ENCODE measurements around the gene BICDL2.

Gene BICDL2

DNA sequence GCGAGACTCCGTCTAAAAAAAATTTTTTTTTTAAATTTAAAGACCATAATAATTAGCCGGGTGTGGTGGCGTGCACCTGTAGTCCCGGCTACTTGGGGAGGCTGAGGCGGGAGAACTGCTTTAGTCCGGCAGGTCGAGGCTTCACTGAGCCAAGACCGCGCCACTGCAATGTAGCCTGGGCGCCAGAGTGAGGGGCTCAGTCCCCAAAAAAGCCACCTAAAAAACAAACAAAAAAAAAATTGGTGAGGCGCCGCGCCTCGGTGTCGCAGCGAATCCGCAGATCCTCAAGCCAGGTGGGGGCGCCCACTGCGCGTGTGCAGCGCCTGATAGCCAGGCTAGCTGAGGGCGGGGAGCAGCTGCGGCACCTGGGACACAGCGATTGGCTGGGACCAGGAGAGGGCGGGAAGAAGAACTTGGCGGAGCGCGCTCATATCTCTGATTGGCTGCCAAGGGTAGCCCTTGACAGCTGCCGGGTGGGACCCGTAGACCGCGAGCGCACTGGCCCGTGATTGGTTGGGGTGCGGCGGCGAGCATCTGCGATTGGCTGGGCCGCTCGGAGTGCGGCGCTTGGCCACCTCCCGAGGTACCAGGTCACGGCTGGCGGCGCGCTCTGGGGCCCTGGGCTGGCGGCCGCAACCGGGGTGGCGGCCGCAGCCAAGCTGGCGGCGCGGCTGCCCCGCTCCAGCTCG is 33.0 kb downstream of the BICDL2 start (continued):
- TF ChIP-seq PRDM2 (tag by site-specific recombination; IDR thresholded peaks at IDR 0.05; ENCODE audit: borderline replicate concordance) (no peak), SP3 (tag by site-specific recombination; IDR thresholded peaks at IDR 0.05) (peak; percentile 77), ZNF433 (tag by site-specific recombination; IDR thresholded peaks at IDR 0.05; ENCODE audit: low read depth) (no peak), PRDM1 (tag by site-specific recombination; IDR thresholded peaks at IDR 0.05) (no peak), GLIS2 (tag by site-specific recombination; IDR thresholded peaks at IDR 0.05) (peak; percentile 64; the same call in 1 of the 2 replicates), ZNF629 (tag by site-specific recombination; IDR thresholded peaks at IDR 0.05) (no peak), ZNF335 (tag by site-specific recombination; conservative IDR thresholded peaks at IDR 0.05) (peak; percentile 50), SCRT2 (tag by site-specific recombination; IDR thresholded peaks at IDR 0.05) (no peak), PATZ1 (tag by site-specific recombination; IDR thresholded peaks at IDR 0.05) (peak; percentile 50; the same call in 1 of the 2 replicates), ZBTB48 (tag by site-specific recombination; IDR thresholded peaks at IDR 0.05) (no peak), SP7 (tag by site-specific recombination; IDR thresholded peaks at IDR 0.05) (0 out of 2 replicates have a peak, but pooled peaks have one; percentile 37), ZFP69B (tag by site-specific recombination; IDR thresholded peaks at IDR 0.05) (peak; percentile 87)
- TF ChIP-seq, protein P1, sequence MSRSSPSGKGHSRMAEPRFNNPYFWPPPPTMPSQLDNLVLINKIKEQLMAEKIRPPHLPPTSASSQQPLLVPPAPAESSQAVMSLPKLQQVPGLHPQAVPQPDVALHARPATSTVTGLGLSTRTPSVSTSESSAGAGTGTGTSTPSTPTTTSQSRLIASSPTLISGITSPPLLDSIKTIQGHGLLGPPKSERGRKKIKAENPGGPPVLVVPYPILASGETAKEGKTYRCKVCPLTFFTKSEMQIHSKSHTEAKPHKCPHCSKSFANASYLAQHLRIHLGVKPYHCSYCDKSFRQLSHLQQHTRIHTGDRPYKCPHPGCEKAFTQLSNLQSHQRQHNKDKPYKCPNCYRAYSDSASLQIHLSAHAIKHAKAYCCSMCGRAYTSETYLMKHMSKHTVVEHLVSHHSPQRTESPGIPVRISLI (tag by site-specific recombination; IDR thresholded peaks at IDR 0.05): peak; percentile 78
- TF ChIP-seq, protein P2, sequence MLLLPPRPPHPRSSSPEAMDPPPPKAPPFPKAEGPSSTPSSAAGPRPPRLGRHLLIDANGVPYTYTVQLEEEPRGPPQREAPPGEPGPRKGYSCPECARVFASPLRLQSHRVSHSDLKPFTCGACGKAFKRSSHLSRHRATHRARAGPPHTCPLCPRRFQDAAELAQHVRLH (tag by site-specific recombination; IDR thresholded peaks at IDR 0.05): peak; percentile 97

DNA sequence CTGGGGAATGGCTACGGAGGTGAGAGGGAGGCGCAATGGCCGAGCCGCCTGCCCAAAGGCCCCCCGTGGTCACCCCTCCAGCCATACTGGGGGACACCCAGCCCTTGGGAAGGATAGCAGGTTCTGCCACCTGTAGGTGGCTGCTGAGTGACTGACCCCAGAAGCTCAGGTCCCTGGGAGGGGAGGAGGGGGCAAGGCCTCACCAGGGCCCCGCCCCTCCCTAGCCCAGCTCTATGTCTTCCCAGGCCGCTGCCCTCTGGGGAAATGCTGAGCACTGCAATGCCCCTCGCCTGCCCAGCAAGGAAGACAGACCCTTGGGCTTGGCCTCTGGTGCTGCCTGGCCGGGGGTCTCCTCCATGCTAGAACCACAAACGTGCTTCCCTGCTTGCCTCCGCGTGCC is 35.4 kb downstream of the BICDL2 start:
- Histone ChIP-seq H3K4me3 (ENCODE audit: low read depth, low read length) (no peak overlapping the region), H3K27ac (ENCODE audit: extremely low read depth, low read depth, low read length) (no peak overlapping the region), H3K4me1 (ENCODE audit: control insufficient read depth, insufficient read depth, low read length) (no peaks in the 10 kb centered on the region), H3K36me3 (ENCODE audit: control insufficient read depth in 2 of 2, insufficient read depth in 1 of 2, low read length in 2 of 2) (no peaks in the 10 kb centered on the region), H3K9me3 (ENCODE audit: control insufficient read depth, insufficient read depth, low read depth, low read length) (no peaks in the 10 kb centered on the region)
- CTCF ChIA-PET: interaction anchor here (1.3 to 9.6 kb wide), 2 partner anchors 19 to 30 kb away, joined by 4 to 149 read pairs; partner anchors contain the start of gene TNFRSF12A
- POLR2A ChIA-PET: interaction anchor here (12.4 kb wide), 1 partner anchor 22 kb away, joined by 247 read pairs; the partner anchor contains the start of genes CLDN6, HCFC1R1, THOC6 and TNFRSF12A
- no peak for TF ChIP-seq YY2 (tag by site-specific recombination; IDR thresholded peaks at IDR 0.05)
- TF ChIP-seq, protein P3, sequence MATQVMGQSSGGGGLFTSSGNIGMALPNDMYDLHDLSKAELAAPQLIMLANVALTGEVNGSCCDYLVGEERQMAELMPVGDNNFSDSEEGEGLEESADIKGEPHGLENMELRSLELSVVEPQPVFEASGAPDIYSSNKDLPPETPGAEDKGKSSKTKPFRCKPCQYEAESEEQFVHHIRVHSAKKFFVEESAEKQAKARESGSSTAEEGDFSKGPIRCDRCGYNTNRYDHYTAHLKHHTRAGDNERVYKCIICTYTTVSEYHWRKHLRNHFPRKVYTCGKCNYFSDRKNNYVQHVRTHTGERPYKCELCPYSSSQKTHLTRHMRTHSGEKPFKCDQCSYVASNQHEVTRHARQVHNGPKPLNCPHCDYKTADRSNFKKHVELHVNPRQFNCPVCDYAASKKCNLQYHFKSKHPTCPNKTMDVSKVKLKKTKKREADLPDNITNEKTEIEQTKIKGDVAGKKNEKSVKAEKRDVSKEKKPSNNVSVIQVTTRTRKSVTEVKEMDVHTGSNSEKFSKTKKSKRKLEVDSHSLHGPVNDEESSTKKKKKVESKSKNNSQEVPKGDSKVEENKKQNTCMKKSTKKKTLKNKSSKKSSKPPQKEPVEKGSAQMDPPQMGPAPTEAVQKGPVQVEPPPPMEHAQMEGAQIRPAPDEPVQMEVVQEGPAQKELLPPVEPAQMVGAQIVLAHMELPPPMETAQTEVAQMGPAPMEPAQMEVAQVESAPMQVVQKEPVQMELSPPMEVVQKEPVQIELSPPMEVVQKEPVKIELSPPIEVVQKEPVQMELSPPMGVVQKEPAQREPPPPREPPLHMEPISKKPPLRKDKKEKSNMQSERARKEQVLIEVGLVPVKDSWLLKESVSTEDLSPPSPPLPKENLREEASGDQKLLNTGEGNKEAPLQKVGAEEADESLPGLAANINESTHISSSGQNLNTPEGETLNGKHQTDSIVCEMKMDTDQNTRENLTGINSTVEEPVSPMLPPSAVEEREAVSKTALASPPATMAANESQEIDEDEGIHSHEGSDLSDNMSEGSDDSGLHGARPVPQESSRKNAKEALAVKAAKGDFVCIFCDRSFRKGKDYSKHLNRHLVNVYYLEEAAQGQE (tag by site-specific recombination; IDR thresholded peaks at IDR 0.05): no peak
- TF ChIP-seq ZNF830 (tag by site-specific recombination; IDR thresholded peaks at IDR 0.05; ENCODE audit: low read depth): no peak
- TF ChIP-seq TSHZ1 (tag by site-specific recombination; IDR thresholded peaks at IDR 0.05; ENCODE audit: borderline replicate concordance): no peak
- no peak for TF ChIP-seq ZNF76 (tag by site-specific recombination; IDR thresholded peaks at IDR 0.05; ENCODE audit: borderline replicate concordance, low read depth)

All from HEK293 (cell line).